ENCODE measurements around the gene IL25. TPM values are rescaled to one million over a fixed set of nuclear protein-coding genes. Genes with fewer than 3 reads are reported as not detected.
"Not testable (repeated sequence)": the region's sequence is repeated elsewhere in the genome, so short reads cannot be mapped to it uniquely, and the experiment has no call there.

The IL25 gene
- total RNA-seq, 1 donor from 2014 or later: not detected

GRCh38 chr14:23415821-23416778 is 43.5 kb downstream of the IL25 start:
- intact Hi-C loops (cut with DNase I): no loop called here
- DNase-seq (ENCODE audit: missing footprints) (no peak), ATAC-seq (no peak)

GRCh38 chr14:23416801-23417200 is 44.2 kb downstream of the IL25 start:
- intact Hi-C loops (cut with DNase I): no loop called here
- no peak for DNase-seq (ENCODE audit: missing footprints)
- no peak for ATAC-seq

- intact Hi-C loops (cut with DNase I); ATAC-seq; DNase-seq (ENCODE audit: missing footprints): not testable (repeated sequence)
Observed at GRCh38 chr14:23417269-23417668, 44.7 kb downstream of the IL25 start.

- no peak for ATAC-seq
- DNase-seq (ENCODE audit: missing footprints): no peak
- intact Hi-C loops (cut with DNase I): no loop called here
Observed at GRCh38 chr14:23418021-23418420, 45.4 kb downstream of the IL25 start.

- intact Hi-C loops (cut with DNase I); DNase-seq (ENCODE audit: missing footprints); ATAC-seq: not testable (repeated sequence)
Observed at GRCh38 chr14:23419646-23420045, 47.0 kb downstream of the IL25 start.

- no peak for DNase-seq (ENCODE audit: missing footprints)
- intact Hi-C loops (cut with DNase I): no loop called here
- ATAC-seq: no peak
Observed at GRCh38 chr14:23421594-23421993, 49.0 kb downstream of the IL25 start.

- ATAC-seq (no peak), DNase-seq (ENCODE audit: missing footprints) (no peak)
- intact Hi-C loops (cut with DNase I): no loop called here
Observed at GRCh38 chr14:23423657-23424056, 51.0 kb downstream of the IL25 start.

- intact Hi-C loops (cut with DNase I): no loop called here
- ATAC-seq (no peak), DNase-seq (ENCODE audit: missing footprints) (no peak)
Observed at GRCh38 chr14:23425169-23425568, 52.6 kb downstream of the IL25 start.

- DNase-seq (ENCODE audit: missing footprints); intact Hi-C loops (cut with DNase I); ATAC-seq: not testable (repeated sequence)
Observed at GRCh38 chr14:23425798-23426197, 53.2 kb downstream of the IL25 start.

Small RNA genes lying within 50 kb of the gene (microRNA-seq; reads per million reads assigned to microRNA genes)
- gene MIR208A (3,107 reads per million, percentile 89 among the genes with 10 or more reads in this experiment), gene MIR208B (43,041 reads per million, percentile 98 among the genes with 10 or more reads in this experiment)

Other genes with a start within 250 kb of the IL25 start
- gene SLC7A8, start 189.1 kb upstream of the IL25 start, total RNA-seq: 11.5 TPM
- gene RNF212B, start 134.9 kb upstream of the IL25 start, total RNA-seq: not detected
- gene HOMEZ, start 86.7 kb upstream of the IL25 start, total RNA-seq: 8.0 TPM
- gene PPP1R3E, start 70.0 kb upstream of the IL25 start, total RNA-seq: 7.9 TPM
- gene BCL2L2, start 66.0 kb upstream of the IL25 start, total RNA-seq: 35.4 TPM
- gene PABPN1, start 51.4 kb upstream of the IL25 start, total RNA-seq: 73.7 TPM
- 10.1 TPM for gene SLC22A17, start 19.9 kb upstream of the IL25 start, total RNA-seq
- 4.0 TPM for gene EFS, start 7.6 kb upstream of the IL25 start, total RNA-seq
- gene CMTM5, start 4.2 kb downstream of the IL25 start, total RNA-seq: 0.92 TPM
- gene MYH6, start 35.5 kb downstream of the IL25 start, total RNA-seq: 3,910 TPM
- 11,833 TPM for gene MYH7, start 62.9 kb downstream of the IL25 start, total RNA-seq
- gene NGDN, start 96.9 kb downstream of the IL25 start, total RNA-seq: 19.8 TPM
- 0.60 TPM for gene ZFHX2, start 179.0 kb downstream of the IL25 start, total RNA-seq
- 16.0 TPM for gene THTPA, start 183.5 kb downstream of the IL25 start, total RNA-seq
- 15.5 TPM for gene AP1G2, start 195.0 kb downstream of the IL25 start, total RNA-seq
- gene JPH4, start 206.0 kb downstream of the IL25 start, total RNA-seq: 0.24 TPM